ENCODE data around the gene MRTFA. TPM values are rescaled to one million over a fixed set of nuclear protein-coding genes. Genes with fewer than 3 reads are reported as not detected.
A peak's percentile ranks its signal among the peaks of the same experiment; 100 is the strongest.
"Not testable (repeated sequence)": the region's sequence is repeated elsewhere in the genome, so short reads cannot be mapped to it uniquely, and the experiment has no call there.

The MRTFA gene
- polyA plus RNA-seq, 2 donors: 10.7 to 16.5 TPM

DNA sequence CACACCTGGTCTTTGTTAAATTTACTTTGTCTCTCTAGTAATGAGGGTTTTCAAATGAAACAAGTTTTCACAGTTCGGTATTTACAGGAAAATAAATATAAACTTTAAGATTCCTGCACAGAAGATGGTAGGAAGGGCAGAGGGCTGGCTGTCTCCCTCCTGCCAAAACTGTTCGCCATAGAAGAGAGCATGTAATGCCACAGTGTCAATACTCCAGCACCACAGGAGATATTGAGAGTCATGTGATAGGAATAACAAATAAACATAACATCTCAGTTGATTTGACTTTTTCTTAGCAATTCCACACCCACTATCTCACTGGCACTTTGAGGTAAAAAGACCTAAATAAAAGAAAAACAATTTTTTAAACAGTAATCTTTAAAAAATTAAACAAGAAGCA lies 100.9 kb downstream of the MRTFA start:
- WGBS, 2 donors: 83 to 90% methylated on average over 2 of the region's 2 CpGs
- Histone ChIP-seq H3K9me3 (ENCODE audit: control insufficient read depth in 2 of 2, insufficient read depth in 1 of 2, low read depth in 1 of 2, low read length in 1 of 2) (no peaks in the 10 kb centered on the region), H3K4me3 (ENCODE audit: low read depth in 1 of 2, low read length in 2 of 2) (no peak overlapping the region), H3K36me3 (ENCODE audit: control insufficient read depth in 2 of 2, insufficient read depth in 2 of 2, low read length in 1 of 2) (no peaks in the 10 kb centered on the region), H3K27ac (ENCODE audit: low read depth in 2 of 2, low read length in 1 of 2) (no peak overlapping the region), H3K27me3 (ENCODE audit: control insufficient read depth in 1 of 2, insufficient read depth in 2 of 2, low read length in 2 of 2) (no peaks in the 10 kb centered on the region), H3K4me1 (ENCODE audit: control insufficient read depth in 2 of 2, insufficient read depth in 2 of 2, low read length in 1 of 2) (no peaks in the 10 kb centered on the region)

DNA sequence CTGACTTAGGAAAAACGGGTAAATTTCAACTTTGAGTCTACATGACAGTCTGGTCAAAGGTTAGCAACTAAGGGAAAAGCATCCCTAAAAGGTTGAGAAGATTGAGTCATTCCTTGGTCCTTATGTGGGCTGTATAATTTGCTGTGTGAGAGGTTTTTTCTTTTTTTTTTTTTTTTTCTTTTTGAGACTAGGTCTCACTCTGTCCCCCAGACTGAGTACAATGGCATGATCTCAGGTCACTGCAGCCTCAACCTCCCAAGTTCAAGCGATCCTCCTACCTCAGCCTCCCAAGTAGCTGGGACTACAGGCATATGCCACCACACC lies 101.4 kb downstream of the MRTFA start:
- Histone ChIP-seq H3K27ac (ENCODE audit: low read depth in 2 of 2, low read length in 1 of 2) (no peak overlapping the region), H3K36me3 (ENCODE audit: control insufficient read depth in 2 of 2, insufficient read depth in 2 of 2, low read length in 1 of 2) (no peaks in the 10 kb centered on the region), H3K4me1 (ENCODE audit: control insufficient read depth in 2 of 2, insufficient read depth in 2 of 2, low read length in 1 of 2) (no peaks in the 10 kb centered on the region), H3K27me3 (ENCODE audit: control insufficient read depth in 1 of 2, insufficient read depth in 2 of 2, low read length in 2 of 2) (no peaks in the 10 kb centered on the region), H3K4me3 (ENCODE audit: low read depth in 1 of 2, low read length in 2 of 2) (no peak overlapping the region), H3K9me3 (ENCODE audit: control insufficient read depth in 2 of 2, insufficient read depth in 1 of 2, low read depth in 1 of 2, low read length in 1 of 2) (no peaks in the 10 kb centered on the region)
- 64 to 69% methylated on average over 2 of the region's 2 CpGs for WGBS, 2 donors

DNA sequence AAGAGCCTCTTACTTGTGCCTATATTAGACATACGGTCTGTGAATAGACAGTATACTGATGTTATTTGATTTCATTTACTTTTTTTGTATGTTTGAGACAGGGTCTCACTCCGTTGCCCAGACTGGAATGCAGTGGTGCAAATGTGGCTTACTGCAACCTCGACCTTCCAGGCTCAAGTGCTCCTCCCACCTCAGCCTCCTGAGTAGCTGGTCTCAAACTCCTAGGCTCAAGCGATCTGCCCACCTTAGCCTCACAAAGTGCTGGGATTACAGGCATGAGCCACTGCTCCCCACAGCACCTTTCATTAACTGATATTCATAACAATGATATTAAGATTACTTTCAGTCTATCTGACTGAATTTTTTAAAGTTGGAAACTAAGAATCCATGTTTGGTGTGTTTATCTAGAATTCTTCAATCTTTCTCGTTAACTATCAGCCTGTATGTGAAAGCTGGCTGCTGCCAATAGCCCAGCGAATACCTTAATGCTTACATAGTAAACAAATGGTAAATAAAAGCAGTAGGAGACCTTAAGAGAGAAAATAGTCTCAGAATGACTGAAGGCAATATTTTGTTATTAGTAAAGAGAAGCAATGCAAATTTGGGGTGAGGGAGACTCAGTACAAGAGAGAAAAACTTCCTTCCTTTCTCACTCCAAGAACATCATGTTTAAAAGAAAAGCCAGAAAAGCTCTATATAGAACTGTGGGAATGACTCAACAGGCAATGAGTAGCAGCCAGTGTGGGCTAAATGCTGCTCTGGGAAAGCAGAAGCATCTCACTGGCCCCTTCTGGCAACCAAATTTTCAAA lies 101.9 kb downstream of the MRTFA start:
- Histone ChIP-seq H3K36me3 (ENCODE audit: control insufficient read depth in 2 of 2, insufficient read depth in 2 of 2, low read length in 1 of 2) (no peaks in the 10 kb centered on the region), H3K4me1 (ENCODE audit: control insufficient read depth in 2 of 2, insufficient read depth in 2 of 2, low read length in 1 of 2) (no peaks in the 10 kb centered on the region), H3K27ac (ENCODE audit: low read depth in 2 of 2, low read length in 1 of 2) (no peak overlapping the region), H3K27me3 (ENCODE audit: control insufficient read depth in 1 of 2, insufficient read depth in 2 of 2, low read length in 2 of 2) (no peaks in the 10 kb centered on the region), H3K4me3 (ENCODE audit: low read depth in 1 of 2, low read length in 2 of 2) (no peak overlapping the region), H3K9me3 (ENCODE audit: control insufficient read depth in 2 of 2, insufficient read depth in 1 of 2, low read depth in 1 of 2, low read length in 1 of 2) (no peaks in the 10 kb centered on the region)
- WGBS, 2 donors: 41 to 54% methylated on average over 6 of the region's 6 CpGs

DNA sequence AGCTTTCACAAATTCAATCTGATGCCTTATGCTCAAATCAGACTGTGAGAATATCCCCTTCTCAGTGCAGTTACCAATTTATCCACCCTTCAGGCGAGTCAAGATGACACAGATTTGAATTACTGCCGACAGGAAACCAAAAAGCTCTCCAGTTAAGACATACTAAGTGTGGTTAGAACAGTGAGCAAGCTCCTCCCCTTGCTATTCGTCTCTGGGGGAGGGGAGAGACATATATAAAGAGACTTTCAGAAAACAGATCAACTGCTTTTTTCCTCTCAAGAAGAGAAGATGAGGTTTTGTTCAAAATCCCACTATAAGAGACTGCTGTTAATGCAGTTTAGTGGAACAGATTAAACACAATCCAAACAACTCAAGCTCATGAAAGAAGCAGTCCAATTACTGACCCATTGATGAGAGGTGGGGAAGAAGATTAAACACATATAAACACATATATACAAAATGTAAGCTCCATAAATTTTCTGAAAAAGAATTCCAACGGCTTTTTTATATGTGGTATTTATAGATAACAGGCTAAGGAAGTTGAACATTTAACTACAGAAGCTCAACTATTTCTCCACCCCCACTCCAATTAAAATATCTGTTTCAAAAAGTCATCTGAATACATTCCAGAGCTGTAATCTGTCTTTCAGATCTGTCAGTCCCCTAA lies 102.7 kb downstream of the MRTFA start:
- Histone ChIP-seq H3K36me3 (ENCODE audit: control insufficient read depth in 2 of 2, insufficient read depth in 2 of 2, low read length in 1 of 2) (no peaks in the 10 kb centered on the region), H3K9me3 (ENCODE audit: control insufficient read depth in 2 of 2, insufficient read depth in 1 of 2, low read depth in 1 of 2, low read length in 1 of 2) (no peaks in the 10 kb centered on the region), H3K27ac (ENCODE audit: low read depth in 2 of 2, low read length in 1 of 2) (no peak overlapping the region), H3K4me3 (ENCODE audit: low read depth in 1 of 2, low read length in 2 of 2) (no peak overlapping the region), H3K4me1 (ENCODE audit: control insufficient read depth in 2 of 2, insufficient read depth in 2 of 2, low read length in 1 of 2) (no peaks in the 10 kb centered on the region), H3K27me3 (ENCODE audit: control insufficient read depth in 1 of 2, insufficient read depth in 2 of 2, low read length in 2 of 2) (no peaks in the 10 kb centered on the region)
- WGBS, 2 donors: 17 to 29% methylated on average over 4 of the region's 4 CpGs

DNA sequence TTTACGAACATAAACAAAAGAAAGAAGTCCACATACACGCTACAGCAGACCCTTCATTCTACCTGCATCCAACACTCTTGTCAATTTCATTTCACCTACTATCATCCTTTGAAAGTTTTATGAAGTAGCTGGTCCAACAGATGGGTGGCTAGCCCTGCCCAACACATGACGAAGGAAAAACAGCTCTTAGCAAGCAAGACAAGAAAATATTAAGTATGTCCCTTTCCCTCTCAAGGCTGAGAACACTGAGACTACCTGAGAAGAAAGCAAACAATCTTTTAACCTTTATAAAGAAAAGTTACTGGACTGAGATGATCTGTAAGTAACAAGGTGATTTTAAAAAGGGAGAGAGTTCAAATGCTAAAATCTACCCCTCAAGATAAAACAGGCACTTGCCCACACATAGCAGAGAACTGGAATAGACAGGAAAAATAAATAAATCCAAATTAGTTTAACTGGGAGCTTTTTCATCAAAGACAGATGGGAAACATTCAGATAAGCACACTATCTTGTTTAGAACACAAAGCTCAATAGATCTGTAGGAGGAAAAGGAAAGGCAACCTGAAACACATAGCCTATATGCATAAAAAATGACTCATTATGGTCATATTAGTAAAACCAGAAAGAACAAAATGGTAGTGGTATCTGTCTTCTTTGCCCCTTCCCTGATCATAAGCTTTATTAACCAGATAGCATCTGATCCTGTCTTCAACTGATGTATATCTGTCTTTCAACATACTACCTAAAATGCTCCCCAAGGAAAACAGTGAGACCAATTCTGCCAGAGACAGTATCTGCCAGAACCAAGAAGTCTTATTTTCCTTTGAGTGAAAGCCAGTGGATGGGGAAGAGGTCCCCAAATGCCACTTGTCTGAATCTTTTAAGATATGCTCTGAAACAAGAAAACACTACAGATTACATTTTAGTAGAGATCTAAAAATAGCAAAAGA lies 104.3 kb downstream of the MRTFA start:
- Histone ChIP-seq H3K4me1 (ENCODE audit: control insufficient read depth in 2 of 2, insufficient read depth in 2 of 2, low read length in 1 of 2) (no peaks in the 10 kb centered on the region), H3K36me3 (ENCODE audit: control insufficient read depth in 2 of 2, insufficient read depth in 2 of 2, low read length in 1 of 2) (no peaks in the 10 kb centered on the region), H3K27me3 (ENCODE audit: control insufficient read depth in 1 of 2, insufficient read depth in 2 of 2, low read length in 2 of 2) (no peaks in the 10 kb centered on the region), H3K4me3 (ENCODE audit: low read depth in 1 of 2, low read length in 2 of 2) (peak overlapping the region in 1 of 2 donors; percentile 19), H3K9me3 (ENCODE audit: control insufficient read depth in 2 of 2, insufficient read depth in 1 of 2, low read depth in 1 of 2, low read length in 1 of 2) (no peaks in the 10 kb centered on the region), H3K27ac (ENCODE audit: low read depth in 2 of 2, low read length in 1 of 2) (no peak overlapping the region)
- 68 to 78% methylated on average over 3 of the region's 3 CpGs for WGBS, 2 donors

DNA sequence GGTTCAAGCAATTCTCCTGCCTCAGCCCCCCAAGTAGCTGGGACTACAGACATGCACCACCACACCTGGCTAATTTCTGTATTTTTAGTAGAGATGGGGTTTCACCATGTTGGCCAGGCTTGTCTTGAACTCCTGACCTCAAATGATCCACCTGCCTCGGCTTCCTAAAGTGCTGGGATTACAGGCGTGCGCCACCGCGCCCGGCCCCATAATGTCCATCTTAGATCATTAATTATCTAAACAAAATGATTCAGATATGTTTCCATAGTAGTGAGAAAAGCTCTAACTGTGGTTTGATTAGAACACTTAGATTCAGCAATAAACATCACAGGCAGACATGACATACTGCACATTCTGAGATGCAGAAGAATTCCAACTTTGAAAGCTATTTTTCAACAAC lies 106.1 kb downstream of the MRTFA start:
- not testable (repeated sequence) for H3K4me1 ChIP-seq (ENCODE audit: control insufficient read depth in 2 of 2, insufficient read depth in 2 of 2, low read length in 1 of 2); H3K4me3 ChIP-seq (ENCODE audit: low read depth in 1 of 2, low read length in 2 of 2); H3K27me3 ChIP-seq (ENCODE audit: control insufficient read depth in 1 of 2, insufficient read depth in 2 of 2, low read length in 2 of 2); H3K9me3 ChIP-seq (ENCODE audit: control insufficient read depth in 2 of 2, insufficient read depth in 1 of 2, low read depth in 1 of 2, low read length in 1 of 2); H3K36me3 ChIP-seq (ENCODE audit: control insufficient read depth in 2 of 2, insufficient read depth in 2 of 2, low read length in 1 of 2); H3K27ac ChIP-seq (ENCODE audit: low read depth in 2 of 2, low read length in 1 of 2)
- 85 to 89% methylated on average over 6 of the region's 6 CpGs for WGBS, 2 donors

DNA sequence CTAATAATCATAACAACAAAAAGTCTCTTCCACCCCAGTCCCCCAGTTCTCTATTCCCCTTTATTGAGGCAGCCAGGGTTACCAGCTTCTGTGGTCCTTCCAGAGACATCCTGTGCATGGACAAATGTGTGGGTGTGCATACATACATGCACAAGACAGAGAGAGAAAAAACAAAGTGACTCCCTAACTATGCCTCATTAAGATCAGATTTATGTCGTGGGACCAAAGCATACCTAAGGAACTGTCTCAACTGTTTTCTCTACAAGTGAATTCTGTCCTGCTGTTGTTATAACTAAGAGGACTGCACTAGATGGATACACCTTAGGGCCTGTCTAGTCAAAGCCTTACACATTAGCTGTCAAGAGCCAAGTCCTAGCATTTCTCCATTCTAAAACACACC lies 106.7 kb downstream of the MRTFA start:
- no peaks in the 10 kb centered on the region for H3K4me1 ChIP-seq (ENCODE audit: control insufficient read depth in 2 of 2, insufficient read depth in 2 of 2, low read length in 1 of 2)
- H3K9me3 ChIP-seq (ENCODE audit: control insufficient read depth in 2 of 2, insufficient read depth in 1 of 2, low read depth in 1 of 2, low read length in 1 of 2): no peaks in the 10 kb centered on the region
- no peak overlapping the region for H3K4me3 ChIP-seq (ENCODE audit: low read depth in 1 of 2, low read length in 2 of 2)
- WGBS, 2 donors: 53 to 60% methylated on average over 1 of the region's 1 CpG
- H3K27ac ChIP-seq (ENCODE audit: low read depth in 2 of 2, low read length in 1 of 2): no peak overlapping the region
- no peaks in the 10 kb centered on the region for H3K36me3 ChIP-seq (ENCODE audit: control insufficient read depth in 2 of 2, insufficient read depth in 2 of 2, low read length in 1 of 2)
- no peaks in the 10 kb centered on the region for H3K27me3 ChIP-seq (ENCODE audit: control insufficient read depth in 1 of 2, insufficient read depth in 2 of 2, low read length in 2 of 2)

DNA sequence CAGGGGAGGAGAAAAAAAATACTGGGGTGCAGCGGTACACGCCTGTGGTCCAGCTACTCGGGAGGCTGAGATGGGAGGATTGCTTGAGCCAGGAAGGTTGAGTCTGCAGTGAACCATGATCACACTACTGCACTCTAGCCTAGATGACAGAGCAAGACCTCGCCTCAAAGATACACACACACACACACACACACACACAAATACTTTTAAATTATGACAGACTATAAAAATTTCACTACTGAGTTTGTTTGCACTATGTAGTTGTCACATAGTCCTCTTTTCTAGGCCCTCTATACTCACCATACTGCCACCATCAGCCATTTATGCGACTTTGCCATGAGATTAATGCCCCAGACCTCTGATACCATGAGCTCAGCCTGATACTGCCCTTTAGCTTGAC lies 109.6 kb downstream of the MRTFA start:
- H3K9me3 ChIP-seq (ENCODE audit: control insufficient read depth in 2 of 2, insufficient read depth in 1 of 2, low read depth in 1 of 2, low read length in 1 of 2): no peaks in the 10 kb centered on the region
- H3K4me1 ChIP-seq (ENCODE audit: control insufficient read depth in 2 of 2, insufficient read depth in 2 of 2, low read length in 1 of 2): no peaks in the 10 kb centered on the region
- H3K4me3 ChIP-seq (ENCODE audit: low read depth in 1 of 2, low read length in 2 of 2): no peak overlapping the region
- H3K27me3 ChIP-seq (ENCODE audit: control insufficient read depth in 1 of 2, insufficient read depth in 2 of 2, low read length in 2 of 2): no peaks in the 10 kb centered on the region
- H3K36me3 ChIP-seq (ENCODE audit: control insufficient read depth in 2 of 2, insufficient read depth in 2 of 2, low read length in 1 of 2): no peaks in the 10 kb centered on the region
- H3K27ac ChIP-seq (ENCODE audit: low read depth in 2 of 2, low read length in 1 of 2): no peak overlapping the region
- WGBS, 2 donors: 97 to 98% methylated on average over 5 of the region's 5 CpGs

DNA sequence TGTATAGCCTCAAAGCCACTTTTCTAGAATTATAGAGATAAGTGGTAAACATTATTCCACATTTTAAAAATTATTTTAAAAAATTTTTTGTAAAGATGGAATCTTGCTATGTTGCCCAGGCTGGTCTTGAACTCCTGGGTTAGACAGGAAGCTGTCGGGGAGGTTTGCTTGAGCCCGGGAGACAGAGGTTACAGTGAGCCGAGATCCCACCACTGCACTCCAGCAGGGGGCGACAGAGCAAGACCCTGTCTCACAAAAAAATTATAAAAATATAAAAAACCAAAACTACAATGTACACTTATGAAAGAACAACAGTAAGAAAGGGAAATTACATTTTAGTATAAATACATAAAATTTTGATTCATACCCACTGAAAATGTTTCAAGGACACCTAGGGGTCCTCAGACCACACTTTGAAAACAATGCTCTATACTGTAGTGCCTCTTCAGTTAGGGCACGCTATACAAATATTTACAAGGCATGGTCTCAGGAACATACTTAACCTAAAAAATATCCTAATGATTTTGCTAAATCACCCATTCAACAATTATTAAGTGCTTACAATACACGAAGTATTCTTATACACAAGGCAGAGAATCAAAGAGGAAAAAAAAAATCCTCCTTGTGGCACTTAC lies 111.2 kb downstream of the MRTFA start:
- H3K4me3 ChIP-seq (ENCODE audit: low read depth in 1 of 2, low read length in 2 of 2): no peak overlapping the region
- H3K36me3 ChIP-seq (ENCODE audit: control insufficient read depth in 2 of 2, insufficient read depth in 2 of 2, low read length in 1 of 2): no peaks in the 10 kb centered on the region
- H3K27me3 ChIP-seq (ENCODE audit: control insufficient read depth in 1 of 2, insufficient read depth in 2 of 2, low read length in 2 of 2): no peaks in the 10 kb centered on the region
- H3K27ac ChIP-seq (ENCODE audit: low read depth in 2 of 2, low read length in 1 of 2): no peak overlapping the region
- no peaks in the 10 kb centered on the region for H3K9me3 ChIP-seq (ENCODE audit: control insufficient read depth in 2 of 2, insufficient read depth in 1 of 2, low read depth in 1 of 2, low read length in 1 of 2)
- H3K4me1 ChIP-seq (ENCODE audit: control insufficient read depth in 2 of 2, insufficient read depth in 2 of 2, low read length in 1 of 2): no peaks in the 10 kb centered on the region
- WGBS, 2 donors: 39 to 41% methylated on average over 6 of the region's 6 CpGs

Data from esophagus (tissue), 2 donors.